BLaER1 treated with 17β-estradiol and CSF1 and Interleukin-3, amounts not matched to agents 10 nM and 100 nM (cell line): Measurements from ENCODE around the gene SZT2.

ENCODE experiments used
- H3K27ac ChIP-seq, 11 experiments: shearing (Covaris generic); formaldehyde crosslinking; 2 replicates each; pipeline ENCODE4 v1.8.1; 2022
- H3K27me3 ChIP-seq, 11 experiments: shearing (Covaris generic); formaldehyde crosslinking; 2 replicates each; pipeline ENCODE4 v1.8.1; 2022
- H3K36me3 ChIP-seq, 11 experiments: shearing (Covaris generic); formaldehyde crosslinking; 2 replicates each; pipeline ENCODE4 v1.8.1; 2022
- H3K4me1 ChIP-seq, 10 experiments: shearing (Covaris generic); formaldehyde crosslinking; 2 replicates each; pipeline ENCODE4 v1.8.1; 2022
- H3K4me2 ChIP-seq, 11 experiments: shearing (Covaris generic); formaldehyde crosslinking; 2 replicates each; pipeline ENCODE4 v1.8.1; 2022
- H3K4me3 ChIP-seq, 10 experiments: shearing (Covaris generic); formaldehyde crosslinking; 2 replicates each; pipeline ENCODE4 v1.8.1; 2022
- H3K9ac ChIP-seq, 11 experiments: shearing (Covaris generic); formaldehyde crosslinking; 2 replicates each; pipeline ENCODE4 v1.8.1; 2022
- H3K9me3 ChIP-seq, 11 experiments: shearing (Covaris generic); formaldehyde crosslinking; replicated peaks in 1 of 11; 2 replicates each; pipeline ENCODE4 v1.8.1; 2022
- H4K20me1 ChIP-seq, 11 experiments: shearing (Covaris generic); formaldehyde crosslinking; 2 replicates each; pipeline ENCODE4 v1.8.1; 2022
- Cebpa-rat ChIP-seq, 11 experiments: shearing (Covaris generic); IDR thresholded peaks; 2 replicates each; pipeline ENCODE4 v1.8.1; 2022

The SZT2 gene

GRCh38 chr1:43438576-43438952 is 48.9 kb downstream of the SZT2 start:
- Histone ChIP-seq H3K9me3 (no peaks in the 10 kb centered on the region), H3K4me1 (no peaks in the 10 kb centered on the region), H3K27me3 (no peaks in the 10 kb centered on the region), H4K20me1 (peaks cover 0 to 22% (median 0%) of the 10 kb centered on the region in 11 experiments; a peak in 4 of 22 replicates), H3K36me3 (peaks cover 87 to 100% (median 96%) of the 10 kb centered on the region in 11 experiments), H3K27ac (no peak overlapping the region), H3K4me3 (no peak overlapping the region), H3K4me2 (no peak overlapping the region), H3K9ac (no peak overlapping the region)
- no peak for TF ChIP-seq Cebpa-rat (IDR thresholded peaks at IDR 0.05)

- peaks cover 0 to 27% (median 0%) of the 10 kb centered on the region in 11 experiments; a peak in 4 of 22 replicates for H4K20me1 ChIP-seq
Measured at GRCh38 chr1:43438953-43439581, 49.4 kb downstream of the SZT2 start.

GRCh38 chr1:43439781-43440180 is 50.1 kb downstream of the SZT2 start:
- H3K9ac ChIP-seq: no peak overlapping the region
- no peak overlapping the region for H3K4me2 ChIP-seq
- H3K9me3 ChIP-seq: no peaks in the 10 kb centered on the region
- no peaks in the 10 kb centered on the region for H3K4me1 ChIP-seq
- no peak for TF ChIP-seq Cebpa-rat (IDR thresholded peaks at IDR 0.05)
- no peak overlapping the region for H3K4me3 ChIP-seq
- peaks cover 87 to 100% (median 96%) of the 10 kb centered on the region in 11 experiments for H3K36me3 ChIP-seq
- no peak overlapping the region for H3K27ac ChIP-seq
- H4K20me1 ChIP-seq: peaks cover 0 to 34% (median 0%) of the 10 kb centered on the region in 11 experiments; a peak in 5 of 22 replicates
- no peaks in the 10 kb centered on the region for H3K27me3 ChIP-seq

More at GRCh38 chr1:43438953-43439581, 49.4 kb downstream of the SZT2 start:
- no peak overlapping the region for H3K4me2 ChIP-seq
- no peaks in the 10 kb centered on the region for H3K27me3 ChIP-seq
- H3K36me3 ChIP-seq: peaks cover 87 to 100% (median 96%) of the 10 kb centered on the region in 11 experiments
- H3K9me3 ChIP-seq: no peaks in the 10 kb centered on the region
- no peaks in the 10 kb centered on the region for H3K4me1 ChIP-seq
- no peak for TF ChIP-seq Cebpa-rat (IDR thresholded peaks at IDR 0.05)
- H3K9ac ChIP-seq: no peak overlapping the region
- no peak overlapping the region for H3K4me3 ChIP-seq
- H3K27ac ChIP-seq: no peak overlapping the region

GRCh38 chr1:43440358-43440757 is 50.7 kb downstream of the SZT2 start:
- TF ChIP-seq Cebpa-rat (IDR thresholded peaks at IDR 0.05): no peak
- peaks cover 87 to 100% (median 96%) of the 10 kb centered on the region in 11 experiments for H3K36me3 ChIP-seq
- H3K9ac ChIP-seq: no peak overlapping the region
- no peaks in the 10 kb centered on the region for H3K4me1 ChIP-seq
- H3K4me3 ChIP-seq: no peak overlapping the region
- H3K9me3 ChIP-seq: no peaks in the 10 kb centered on the region
- H3K4me2 ChIP-seq: no peak overlapping the region
- no peaks in the 10 kb centered on the region for H3K27me3 ChIP-seq
- H3K27ac ChIP-seq: no peak overlapping the region
- peaks cover 0 to 40% (median 0%) of the 10 kb centered on the region in 11 experiments; a peak in 5 of 22 replicates for H4K20me1 ChIP-seq

GRCh38 chr1:43441166-43441893 is 51.6 kb downstream of the SZT2 start:
- H3K36me3 ChIP-seq: peaks cover 88 to 100% (median 96%) of the 10 kb centered on the region in 11 experiments
- no peaks in the 10 kb centered on the region for H3K9me3 ChIP-seq
- H3K4me2 ChIP-seq: no peak overlapping the region
- H3K9ac ChIP-seq: no peak overlapping the region
- no peak overlapping the region for H3K4me3 ChIP-seq
- H3K27ac ChIP-seq: no peak overlapping the region
- TF ChIP-seq Cebpa-rat (IDR thresholded peaks at IDR 0.05): no peak
- H4K20me1 ChIP-seq: peaks cover 0 to 50% (median 0%) of the 10 kb centered on the region in 11 experiments; a peak in 5 of 22 replicates
- H3K4me1 ChIP-seq: no peaks in the 10 kb centered on the region
- no peaks in the 10 kb centered on the region for H3K27me3 ChIP-seq

GRCh38 chr1:43441894-43442637 is 52.4 kb downstream of the SZT2 start:
- H3K9ac ChIP-seq: no peak overlapping the region
- no peaks in the 10 kb centered on the region for H3K9me3 ChIP-seq
- no peaks in the 10 kb centered on the region for H3K27me3 ChIP-seq
- no peaks in the 10 kb centered on the region for H3K4me1 ChIP-seq
- H3K27ac ChIP-seq: no peak overlapping the region
- peaks cover 0 to 54% (median 0%) of the 10 kb centered on the region in 11 experiments; a peak in 5 of 22 replicates for H4K20me1 ChIP-seq
- no peak for TF ChIP-seq Cebpa-rat (IDR thresholded peaks at IDR 0.05)
- H3K4me2 ChIP-seq: no peak overlapping the region
- no peak overlapping the region for H3K4me3 ChIP-seq
- H3K36me3 ChIP-seq: peaks cover 88 to 100% (median 96%) of the 10 kb centered on the region in 11 experiments

GRCh38 chr1:43442756-43443155 is 53.1 kb downstream of the SZT2 start:
- H3K36me3 ChIP-seq: peaks cover 88 to 100% (median 96%) of the 10 kb centered on the region in 11 experiments
- no peak overlapping the region for H3K27ac ChIP-seq
- no peak overlapping the region for H3K4me2 ChIP-seq

GRCh38 chr1:43443197-43443946 is 53.7 kb downstream of the SZT2 start:
- no peak overlapping the region for H3K9ac ChIP-seq
- H3K27me3 ChIP-seq: no peaks in the 10 kb centered on the region
- no peak overlapping the region for H3K4me3 ChIP-seq
- no peaks in the 10 kb centered on the region for H3K9me3 ChIP-seq
- peaks cover 89 to 100% (median 97%) of the 10 kb centered on the region in 11 experiments for H3K36me3 ChIP-seq
- TF ChIP-seq Cebpa-rat (IDR thresholded peaks at IDR 0.05): no peak
- no peaks in the 10 kb centered on the region for H3K4me1 ChIP-seq
- no peak overlapping the region for H3K4me2 ChIP-seq
- H4K20me1 ChIP-seq: peaks cover 0 to 58% (median 0%) of the 10 kb centered on the region in 11 experiments; a peak in 5 of 22 replicates
- H3K27ac ChIP-seq: no peak overlapping the region

More at GRCh38 chr1:43442756-43443155, 53.1 kb downstream of the SZT2 start:
- no peaks in the 10 kb centered on the region for H3K27me3 ChIP-seq
- H3K9ac ChIP-seq: no peak overlapping the region; a peak in 1 of 22 replicates
- H4K20me1 ChIP-seq: peaks cover 0 to 54% (median 0%) of the 10 kb centered on the region in 11 experiments; a peak in 5 of 22 replicates
- TF ChIP-seq Cebpa-rat (IDR thresholded peaks at IDR 0.05): no peak
- no peak overlapping the region for H3K4me3 ChIP-seq
- no peaks in the 10 kb centered on the region for H3K9me3 ChIP-seq
- H3K4me1 ChIP-seq: no peaks in the 10 kb centered on the region
